Activated T-cell treated with anti-CD3 and anti-CD28 coated beads for 24 hours (primary cell): Measurements from ENCODE around the gene LAMP1.
"Not testable (repeated sequence)": the region's sequence is repeated elsewhere in the genome, so short reads cannot be mapped to it uniquely, and the experiment has no call there.

ENCODE experiments used
- DNase-seq: peaks from one replicate; pipeline ENCODE4 v3.0.0-alpha.2; 2020; ENCODE audit warnings: low read depth

The LAMP1 gene

DNA sequence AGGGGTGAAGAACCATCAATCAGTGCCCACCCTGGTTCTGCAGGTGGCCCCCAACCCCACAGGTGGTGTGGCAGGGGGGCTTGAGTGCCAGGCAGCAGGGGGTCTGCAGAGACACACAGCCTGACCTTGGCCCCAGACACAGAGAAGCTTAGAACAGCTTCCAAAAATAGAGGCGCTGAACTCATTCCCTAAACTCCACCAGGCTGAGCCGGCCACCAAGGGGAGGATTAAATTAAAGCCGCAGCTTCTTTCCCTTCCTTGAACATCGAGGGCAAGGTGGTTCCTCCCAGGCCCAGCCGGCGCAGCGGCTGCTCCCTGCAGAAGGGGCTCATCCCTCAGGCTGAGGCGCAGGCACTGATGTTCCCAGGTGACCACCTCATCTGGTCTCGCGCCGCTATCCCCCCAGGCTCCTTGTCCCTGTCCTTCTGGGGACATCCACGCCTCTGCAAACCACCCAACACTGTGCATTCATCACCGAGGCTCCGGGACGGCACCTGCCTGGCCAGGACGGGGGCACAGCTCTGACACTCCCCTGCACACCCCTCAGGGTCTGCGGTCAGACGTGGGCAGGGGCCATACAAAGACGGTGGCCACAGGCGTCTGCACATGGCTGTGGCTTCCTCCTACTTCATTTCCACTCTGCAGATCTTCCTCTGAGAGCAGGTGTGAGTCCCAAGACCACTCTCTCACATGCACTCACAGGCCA is 30.9 kb downstream of the LAMP1 start:
- no peak for DNase-seq

DNA sequence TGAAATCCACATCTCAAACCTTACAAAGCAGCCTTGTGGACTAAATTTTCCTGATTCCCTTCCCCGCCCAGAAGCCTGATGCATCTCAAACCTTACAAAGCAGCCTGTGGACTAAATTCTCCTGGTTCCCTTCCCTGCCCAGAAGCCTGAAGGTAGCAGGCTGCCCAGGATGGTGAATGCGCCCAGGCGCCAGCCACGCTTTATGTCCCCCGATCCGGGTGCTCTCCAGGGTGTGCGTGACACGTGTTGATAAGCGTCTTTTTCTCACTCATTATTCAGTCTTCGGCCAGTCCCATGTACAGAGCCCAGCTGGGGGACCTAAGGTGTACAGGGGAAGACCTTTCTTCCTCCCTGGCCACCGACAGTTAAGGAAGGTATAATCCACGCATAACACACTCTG is 31.8 kb downstream of the LAMP1 start:
- DNase-seq, result no peak

DNA sequence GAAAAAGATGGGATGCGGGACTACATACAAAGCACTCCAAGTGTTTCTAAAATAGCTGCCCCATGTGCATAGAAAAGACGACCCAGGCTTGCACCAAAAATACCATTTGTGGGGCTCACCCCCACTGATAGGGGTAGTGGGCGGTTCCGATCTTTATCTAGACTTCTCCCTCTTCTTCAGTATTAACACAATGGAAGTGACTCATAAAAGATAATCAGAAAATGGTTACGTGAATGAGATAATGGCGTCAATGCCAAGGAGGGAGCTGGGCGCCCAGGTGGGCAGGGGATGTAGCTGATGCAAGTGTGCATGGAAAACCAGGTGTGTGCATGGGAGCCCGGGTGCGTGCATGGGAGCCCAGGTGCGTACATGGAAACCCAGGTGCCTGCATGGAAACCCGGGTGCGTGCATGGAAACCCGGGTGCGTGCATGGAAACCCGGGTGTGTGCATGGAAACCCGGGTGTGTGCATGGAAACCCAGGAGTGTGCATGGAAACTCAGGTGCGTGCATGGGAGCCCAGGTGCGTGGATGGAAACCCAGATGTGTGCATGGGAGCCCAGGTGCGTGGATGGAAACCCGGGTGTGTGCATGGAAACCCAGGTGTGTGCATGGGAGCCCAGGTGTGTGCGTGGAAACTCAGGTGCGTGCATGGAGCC is 32.7 kb downstream of the LAMP1 start:
- DNase-seq, result no peak

DNA sequence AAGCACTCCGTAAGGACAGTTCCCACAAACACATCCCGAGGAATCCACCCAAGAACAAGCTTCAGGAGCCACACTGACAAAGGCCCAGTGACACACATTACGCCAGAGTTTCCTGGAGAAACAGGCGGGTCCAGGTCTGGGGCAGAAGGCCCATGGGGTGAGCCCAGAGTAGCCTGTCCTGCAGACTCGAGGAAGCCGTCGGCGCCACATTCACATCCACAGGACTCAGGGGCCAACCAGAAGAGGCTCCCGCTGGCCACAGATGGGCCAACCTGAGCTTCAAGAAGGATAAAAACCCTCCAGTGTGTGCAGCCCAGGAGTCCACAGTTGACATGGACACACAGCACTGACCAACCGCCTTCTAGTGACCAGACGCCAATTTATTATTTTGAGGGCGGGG is 35.6 kb downstream of the LAMP1 start:
- DNase-seq, result no peak

DNA sequence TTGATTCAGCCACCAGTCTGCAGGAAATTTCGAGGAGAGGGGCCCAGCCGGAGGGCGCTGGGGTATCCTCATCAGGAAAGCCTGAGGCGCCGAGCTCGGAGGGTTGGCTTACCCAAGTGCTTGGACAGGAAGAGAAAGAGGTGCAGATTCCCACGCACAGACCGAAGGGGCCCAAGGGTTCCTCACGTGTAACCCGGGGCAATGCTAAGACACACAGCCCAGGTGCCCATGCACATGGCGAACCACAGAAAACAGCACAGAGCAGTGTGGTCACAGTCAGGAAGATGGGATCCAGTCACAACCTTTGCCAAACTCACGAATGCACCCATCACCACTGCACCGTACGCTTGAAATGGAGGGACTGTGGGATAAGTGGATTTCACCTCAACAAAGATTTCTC is 36.0 kb downstream of the LAMP1 start:
- no peak for DNase-seq

DNA sequence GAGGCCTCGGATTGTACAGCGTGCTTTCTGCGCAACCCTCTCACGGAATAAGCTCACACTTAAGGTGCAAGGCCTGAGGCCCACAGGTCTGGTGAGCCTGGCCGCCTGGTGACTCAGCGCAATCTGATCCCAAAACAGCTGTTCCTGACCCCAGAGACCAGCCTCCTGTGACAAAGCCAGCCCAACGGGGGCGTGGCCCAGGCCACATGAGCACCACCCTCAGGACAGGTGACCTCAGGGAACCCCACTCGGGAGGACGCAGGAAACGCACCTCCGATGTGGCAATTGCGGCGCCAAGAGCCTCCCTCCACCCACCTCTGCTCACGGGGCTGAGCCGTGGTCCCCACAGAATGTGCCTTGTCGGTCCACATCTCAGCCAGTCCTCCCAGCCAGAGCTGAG is 40.5 kb downstream of the LAMP1 start:
- no peak for DNase-seq

DNA sequence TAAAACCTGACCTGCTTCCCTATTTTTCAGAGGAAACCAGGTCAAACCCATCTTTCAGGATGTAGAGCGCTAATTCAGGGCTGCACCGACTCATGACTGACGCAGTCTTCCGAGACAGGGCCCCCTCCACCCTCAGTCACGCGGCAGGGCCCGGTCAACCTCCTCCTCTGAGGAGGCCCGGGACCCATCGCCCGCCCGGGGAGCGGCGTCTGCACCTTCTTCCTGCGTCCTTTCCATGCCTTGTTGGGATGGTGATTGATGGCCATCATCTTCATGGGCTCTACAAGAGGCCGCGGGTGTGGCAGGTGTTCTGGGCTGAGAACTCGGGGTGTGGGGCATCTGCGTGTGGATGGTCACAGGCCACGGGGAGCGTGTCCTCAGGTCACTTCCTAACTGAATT is 40.9 kb downstream of the LAMP1 start:
- DNase-seq, result no peak

DNA sequence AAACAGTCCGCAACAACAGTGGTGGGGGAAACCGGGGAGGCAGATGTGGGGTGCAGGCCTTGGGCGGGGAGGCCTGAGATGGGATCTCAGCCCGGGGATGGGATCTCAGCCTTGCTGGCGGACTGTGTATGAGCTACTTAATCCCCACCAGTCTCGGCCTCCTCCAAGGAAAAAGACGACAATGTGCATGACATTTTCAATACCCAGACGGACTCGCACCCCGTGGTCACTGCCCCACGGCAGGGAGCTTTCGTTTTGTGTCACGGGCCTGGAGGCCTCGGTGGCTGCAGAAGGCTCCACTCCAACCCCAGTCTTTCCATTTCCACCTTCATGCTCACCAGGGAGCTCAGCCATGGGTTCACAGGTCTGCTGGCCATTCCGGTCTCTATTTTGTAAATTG is 41.4 kb downstream of the LAMP1 start:
- no peak for DNase-seq

DNA sequence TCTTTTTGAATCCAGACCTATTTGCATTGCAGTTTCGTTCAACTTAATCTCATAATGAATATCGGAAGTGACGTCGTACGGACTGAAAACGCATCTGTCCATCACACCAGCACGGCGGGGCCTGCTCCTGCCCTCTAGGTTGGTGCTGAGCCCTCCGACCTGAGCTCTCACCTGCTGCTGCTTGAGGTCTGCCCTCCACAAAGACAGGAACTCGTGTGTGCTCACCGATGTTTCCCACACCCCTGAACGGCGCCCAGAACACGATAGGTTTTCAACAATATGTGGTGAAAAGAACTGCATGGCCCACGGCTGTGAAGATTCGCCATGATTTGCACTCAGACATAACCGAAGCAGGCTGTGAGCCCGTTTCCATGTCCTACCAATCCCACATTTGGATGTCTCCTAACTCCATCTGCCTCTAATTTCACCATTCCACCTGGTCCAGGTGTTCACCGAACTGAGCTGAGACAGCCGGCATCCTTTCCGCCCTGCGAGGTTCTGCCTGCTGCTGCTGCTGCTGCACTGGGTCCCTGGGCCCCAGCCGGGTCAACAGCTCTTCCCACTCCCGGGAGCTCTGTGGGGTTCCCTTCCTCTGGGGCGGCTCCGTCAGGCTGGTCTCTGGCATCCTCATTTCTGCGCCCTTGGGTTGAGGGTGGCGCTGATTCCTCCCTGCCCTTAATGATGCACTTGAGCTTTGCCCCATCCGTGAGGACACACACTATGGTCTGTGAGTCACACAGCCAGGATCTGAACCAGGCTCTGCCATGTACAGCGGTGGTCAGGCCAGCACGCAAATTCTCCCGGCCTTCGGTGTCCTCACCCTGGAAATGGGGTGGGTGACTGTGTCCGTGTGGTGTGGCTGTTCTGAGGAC is 46.0 kb downstream of the LAMP1 start:
- no peak for DNase-seq

DNA sequence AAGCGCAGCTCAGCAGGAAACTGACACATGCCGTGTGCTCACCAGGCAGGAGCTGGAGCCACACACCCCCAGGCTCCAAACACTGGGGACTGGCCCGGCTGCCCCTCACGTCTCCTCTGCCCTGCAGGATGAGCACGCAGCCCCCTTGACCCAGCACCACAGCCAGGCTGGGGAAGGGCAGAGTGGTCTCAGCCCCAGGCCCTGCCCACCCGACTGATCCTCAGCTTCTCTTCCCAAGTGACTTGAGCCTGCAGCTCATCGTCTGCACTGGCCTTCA is 46.6 kb downstream of the LAMP1 start:
- no peak for DNase-seq

DNA sequence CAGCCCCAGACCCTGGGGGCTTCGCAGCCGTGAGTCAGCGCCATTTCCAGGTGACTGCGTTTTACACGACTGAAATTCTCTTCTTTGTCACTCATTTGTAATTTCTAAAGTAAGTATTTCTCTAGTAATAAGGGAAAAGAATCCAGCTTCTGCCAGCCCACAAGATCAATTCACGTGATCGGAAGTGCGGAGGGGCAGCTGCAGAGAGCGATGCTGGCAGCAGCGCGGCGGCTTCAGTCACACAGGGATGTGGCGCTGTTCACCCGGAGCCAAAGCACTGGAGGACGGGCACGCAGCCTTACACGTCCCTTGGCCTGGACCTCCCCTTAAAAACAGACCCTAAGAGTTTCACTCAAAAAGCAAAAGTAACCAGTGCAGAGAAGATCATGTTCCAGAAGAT is 48.4 kb downstream of the LAMP1 start:
- DNase-seq, result no peak

DNA sequence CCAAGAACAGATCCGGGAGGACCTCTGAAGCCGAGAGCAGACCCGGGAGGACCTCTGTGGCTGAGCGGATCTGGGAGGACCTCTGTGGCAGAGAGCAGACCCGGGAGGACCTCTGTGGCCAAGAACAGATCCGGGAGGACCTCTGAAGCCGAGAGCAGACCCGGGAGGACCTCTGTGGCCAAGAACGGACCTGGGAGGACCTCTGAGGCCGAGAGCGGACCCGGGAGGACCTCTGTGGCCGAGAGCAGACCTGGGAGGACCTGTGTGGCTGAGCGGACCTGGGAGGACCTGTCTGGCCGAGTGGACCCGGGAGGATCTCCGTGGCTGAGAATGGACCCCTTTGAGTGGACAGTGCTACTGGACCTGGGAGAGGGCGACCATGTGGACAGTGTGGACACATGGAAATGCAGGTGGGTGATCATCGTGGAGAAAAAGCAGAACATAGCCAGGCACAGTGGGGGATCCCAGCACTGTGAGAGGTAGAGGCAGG is 50.7 kb downstream of the LAMP1 start:
- DNase-seq, result not testable (repeated sequence)

DNA sequence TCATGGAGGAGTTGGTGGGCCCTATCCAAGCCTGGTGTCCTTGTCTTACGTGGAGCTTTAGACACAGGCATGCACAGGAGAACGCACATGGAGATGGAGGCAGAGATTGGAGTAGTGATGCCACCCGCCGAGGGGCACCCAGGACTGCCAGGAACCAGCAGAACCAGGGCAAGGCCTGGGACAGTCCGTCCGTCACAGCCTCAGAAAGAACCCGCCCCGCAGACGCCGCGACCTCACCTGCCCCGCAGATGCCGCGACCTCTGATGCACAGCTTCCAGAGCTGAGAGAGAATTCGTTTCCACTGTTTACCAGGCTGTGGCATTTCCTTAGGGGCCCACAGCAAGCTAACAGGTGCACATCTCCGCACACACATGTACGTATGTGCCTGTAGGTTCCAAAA is 51.6 kb downstream of the LAMP1 start:
- DNase-seq, result no peak

DNA sequence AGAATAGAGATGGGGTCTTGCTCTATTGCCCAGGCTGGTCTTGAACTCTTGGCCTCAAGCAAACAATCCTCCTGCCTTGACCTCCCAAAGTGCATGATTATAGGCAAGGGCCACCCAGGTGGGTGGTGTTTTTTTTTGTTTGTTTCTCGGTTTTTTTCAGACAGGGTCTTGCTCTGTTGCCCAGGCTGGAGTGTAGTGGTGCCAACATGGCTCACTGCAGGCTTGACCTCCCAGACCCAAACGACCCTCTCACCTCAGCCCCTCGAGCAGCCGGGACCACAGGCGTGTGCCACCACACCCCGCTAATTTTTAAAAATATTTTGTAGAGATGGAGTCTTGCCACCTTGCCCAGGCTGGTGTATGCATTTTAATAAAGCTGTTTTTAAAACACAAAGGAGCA is 52.0 kb downstream of the LAMP1 start:
- no peak for DNase-seq

DNA sequence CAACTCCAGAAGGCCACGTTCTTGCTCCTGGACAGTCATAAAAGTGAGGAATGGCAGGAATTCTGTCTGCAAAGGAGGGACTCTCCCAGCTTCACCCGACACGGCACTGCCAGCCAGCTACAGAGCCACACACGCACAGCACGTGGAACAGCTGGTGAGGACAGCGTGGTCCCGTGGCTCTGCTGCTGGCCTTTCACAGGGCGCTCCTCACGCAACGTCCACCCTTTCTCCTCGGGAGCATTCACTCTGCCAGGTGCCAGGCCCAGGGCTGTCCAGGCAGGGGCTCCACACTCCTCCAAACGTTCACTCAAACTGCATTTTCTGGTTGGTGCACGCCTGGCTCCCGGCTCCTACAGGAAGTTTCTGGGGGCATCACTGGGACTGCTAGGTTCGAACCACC is 52.5 kb downstream of the LAMP1 start:
- no peak for DNase-seq

DNA sequence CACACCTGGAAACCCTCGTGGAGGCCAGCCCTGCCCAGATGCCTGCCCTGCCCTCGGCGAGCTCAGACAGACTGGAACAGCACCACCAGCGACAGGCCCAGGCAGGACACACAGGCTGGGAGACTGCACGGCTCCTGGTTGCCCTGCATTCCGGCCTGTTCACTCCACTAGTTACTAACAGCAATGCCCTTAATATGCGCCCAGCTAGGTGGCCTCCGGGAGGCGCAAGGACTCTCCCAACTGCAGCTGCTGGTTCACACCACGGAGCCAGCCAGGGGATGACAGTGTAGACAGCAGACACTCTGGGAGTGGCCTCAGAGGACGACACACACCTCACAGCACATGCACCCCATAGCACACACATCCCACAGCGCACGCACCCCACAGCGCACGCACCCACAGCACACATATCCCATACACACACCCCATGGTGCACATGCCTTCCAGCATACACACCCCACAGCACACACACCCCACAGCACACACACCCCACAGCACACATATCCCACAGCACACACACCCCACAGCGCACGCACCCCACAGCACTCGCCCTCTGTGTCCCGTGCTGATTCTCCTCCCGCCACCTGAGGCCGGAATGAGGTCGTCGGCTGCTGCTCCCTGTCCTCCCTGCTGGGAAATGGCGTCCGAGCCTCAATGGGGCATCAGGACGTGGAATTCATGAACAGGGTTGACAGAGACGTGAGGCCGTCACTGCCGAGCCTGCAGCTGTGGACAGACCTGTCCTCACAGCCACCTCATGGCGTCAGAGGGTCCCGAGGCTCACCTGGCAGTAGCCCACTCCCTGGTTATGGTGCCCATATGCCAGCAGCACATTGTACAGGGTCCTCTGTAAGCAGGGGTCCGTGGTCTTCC is 53.3 kb downstream of the LAMP1 start:
- no peak for DNase-seq

DNA sequence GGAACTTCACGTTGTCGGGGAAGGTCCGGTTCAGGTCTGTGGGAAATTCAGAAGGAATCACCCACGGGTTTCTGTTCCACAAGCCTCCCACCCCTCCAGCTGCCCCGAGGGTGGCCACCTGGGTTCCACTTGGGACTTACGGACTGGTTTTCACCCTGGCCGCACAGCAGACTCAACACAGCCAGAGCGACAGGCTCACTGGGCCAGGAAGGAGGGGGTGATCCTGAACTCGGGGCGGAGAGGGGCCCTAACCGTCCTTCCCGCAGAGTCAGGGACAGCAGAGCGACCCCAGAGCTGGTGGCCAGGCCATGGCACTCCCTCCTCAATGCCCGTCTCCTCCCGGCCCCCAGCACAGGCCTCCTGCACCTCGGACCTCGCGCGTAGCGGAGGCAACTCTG is 53.9 kb downstream of the LAMP1 start:
- DNase-seq, result no peak

DNA sequence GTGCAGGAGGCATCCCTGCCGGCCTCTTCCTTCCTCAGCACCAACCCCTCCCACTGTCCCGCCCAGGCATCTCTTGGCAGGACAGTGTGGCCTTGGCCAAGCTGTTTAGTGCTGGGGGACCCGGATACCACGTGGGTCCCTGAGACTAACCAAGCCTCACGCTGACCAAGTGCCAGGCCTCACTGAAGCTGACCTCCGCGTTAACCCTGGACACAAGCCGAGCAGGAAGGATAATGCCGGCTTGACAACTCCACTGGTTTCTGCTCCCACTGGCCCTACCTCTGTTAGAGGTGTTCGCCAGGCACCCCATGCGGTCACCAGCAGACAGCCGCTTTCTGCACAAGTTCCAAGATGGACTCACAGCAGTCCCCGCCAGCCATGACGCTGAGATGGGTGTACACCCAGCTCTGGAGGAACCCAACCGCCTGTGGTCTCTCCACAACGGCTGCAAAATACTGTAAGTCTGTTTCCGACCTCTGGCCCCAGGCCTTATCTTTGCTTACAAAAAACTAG is 54.5 kb downstream of the LAMP1 start:
- no peak for DNase-seq

DNA sequence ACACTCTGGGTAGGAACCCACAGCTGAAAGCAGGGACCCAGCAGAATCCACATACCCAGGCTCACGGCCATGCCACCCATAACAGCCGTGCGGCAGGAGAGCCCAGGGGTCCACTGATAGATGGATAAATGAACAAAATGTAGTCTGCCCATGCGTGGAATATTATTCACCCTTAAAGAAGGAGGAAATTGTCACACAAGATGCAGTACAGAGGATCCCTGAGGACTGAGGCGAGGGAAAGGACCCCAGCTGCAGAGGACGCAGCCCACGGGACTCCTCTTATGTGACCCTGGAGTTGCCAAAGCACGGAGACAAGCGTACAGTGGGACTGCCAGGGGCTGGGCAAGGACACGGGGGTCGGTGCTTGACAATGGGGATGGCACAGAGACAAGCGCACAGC is 56.2 kb downstream of the LAMP1 start:
- DNase-seq, result no peak

DNA sequence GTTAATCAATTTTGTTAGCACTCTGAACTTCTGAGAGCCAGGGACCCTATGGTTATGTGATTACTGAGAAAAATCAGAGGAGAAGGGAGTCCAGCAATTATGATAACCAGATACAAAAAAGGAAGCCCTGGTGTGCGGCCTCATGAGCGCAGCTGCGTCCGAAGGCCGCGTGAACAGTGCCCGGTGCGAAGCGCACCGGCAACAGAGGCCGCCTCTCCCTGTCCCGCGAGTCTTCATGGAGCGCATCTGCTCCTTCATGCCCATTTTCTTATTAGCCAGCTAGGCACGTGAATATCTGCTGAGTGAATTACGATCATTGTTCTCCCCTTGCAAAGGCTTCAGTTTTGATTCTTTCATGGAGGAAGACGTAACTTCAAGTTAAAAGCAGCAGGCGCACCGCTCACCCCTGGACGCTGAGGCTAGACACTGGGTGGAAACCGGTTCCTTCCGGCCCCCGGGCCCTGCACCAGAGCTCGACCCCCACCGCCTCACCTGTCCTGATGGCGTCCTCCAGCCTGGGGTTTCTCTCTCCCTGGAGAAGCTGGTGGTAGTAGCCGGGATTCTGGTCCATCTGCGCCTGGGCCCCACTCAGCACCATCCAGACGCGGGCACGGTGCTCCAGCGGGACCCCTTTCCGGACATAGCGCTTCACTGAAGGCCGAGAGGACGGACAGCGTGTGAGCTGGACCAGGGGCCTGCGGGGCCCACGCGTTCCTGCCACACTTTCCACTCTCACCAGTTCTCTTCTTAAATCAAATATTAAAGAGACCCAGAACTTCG is 58.0 kb downstream of the LAMP1 start:
- no peak for DNase-seq

DNA sequence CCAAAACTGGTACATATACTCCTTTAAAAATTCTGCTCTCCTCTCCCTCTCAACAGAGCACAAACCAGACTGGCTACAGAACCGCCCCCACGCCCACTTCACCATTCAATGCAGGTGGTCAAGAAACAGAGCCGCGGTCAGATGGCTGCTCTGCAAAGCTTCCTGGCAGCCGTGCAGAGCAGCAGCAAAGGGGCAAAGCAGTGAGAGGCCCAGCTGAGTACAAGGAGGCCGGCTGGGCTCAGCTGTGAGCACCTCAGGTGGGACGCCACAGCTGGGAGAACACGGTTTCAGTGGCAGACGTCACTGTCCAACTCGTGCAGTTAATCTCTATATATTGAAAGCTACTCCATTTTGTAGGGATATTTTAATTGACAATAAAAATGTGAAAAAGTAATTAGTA is 58.6 kb downstream of the LAMP1 start:
- no peak for DNase-seq
